HG02623 (cell line): ENCODE measurements around the gene TMEM50A.
"Not testable (repeated sequence)": the region's sequence is repeated elsewhere in the genome, so short reads cannot be mapped to it uniquely, and the experiment has no call there.

Source experiments
- ATAC-seq: cut with Tn5 transposase; IDR thresholded peaks from one replicate; pipeline ENCODE4 v1.9.1; 2021; ENCODE audit warnings: moderate library complexity; ENCODE audit not compliant: unreplicated experiment

TMEM50A gene

GRCh38 chr1:25383090-25383489 is 45.0 kb downstream of the TMEM50A start:
- not testable (repeated sequence) for ATAC-seq

GRCh38 chr1:25383875-25384274 is 45.7 kb downstream of the TMEM50A start:
- not testable (repeated sequence) for ATAC-seq

- not testable (repeated sequence) for ATAC-seq
Observed at GRCh38 chr1:25387096-25387495, 49.0 kb downstream of the TMEM50A start.

GRCh38 chr1:25388691-25389090 is 50.6 kb downstream of the TMEM50A start:
- ATAC-seq = not testable (repeated sequence)

- ATAC-seq = not testable (repeated sequence)
Observed at GRCh38 chr1:25389721-25390120, 51.6 kb downstream of the TMEM50A start.

- no peak for ATAC-seq
Observed at GRCh38 chr1:25392841-25393240, 54.7 kb downstream of the TMEM50A start.

- ATAC-seq = not testable (repeated sequence)
Observed at GRCh38 chr1:25397549-25397948, 59.4 kb downstream of the TMEM50A start.

- not testable (repeated sequence) for ATAC-seq
Observed at GRCh38 chr1:25398079-25398478, 59.9 kb downstream of the TMEM50A start.

- ATAC-seq = not testable (repeated sequence)
Observed at GRCh38 chr1:25402947-25403803, 65.0 kb downstream of the TMEM50A start.

- ATAC-seq = not testable (repeated sequence)
Observed at GRCh38 chr1:25405731-25406305, 67.7 kb downstream of the TMEM50A start.

GRCh38 chr1:25409641-25410427 is 71.7 kb downstream of the TMEM50A start:
- not testable (repeated sequence) for ATAC-seq
